WERI-Rb-1 (cell line): ENCODE results near the gene NSUN6.

ENCODE experiments used
- DNase-seq: peaks from one replicate; pipeline ENCODE4 v3.0.0-alpha.2; 2020
- H3K27ac ChIP-seq: fragments of 250-450 bp; sonication (Bioruptor Pico); 2 replicates; pipeline ENCODE4 v1.5.1; 2020; ENCODE audit warnings: mild to moderate bottlenecking, moderate library complexity
- H3K27me3 ChIP-seq: fragments of 250-450 bp; sonication (Bioruptor Pico); 2 replicates; pipeline ENCODE4 v1.5.1; 2021; ENCODE audit warnings: mild to moderate bottlenecking, low read depth, moderate library complexity; ENCODE audit not compliant: insufficient read depth, severe bottlenecking
- H3K36me3 ChIP-seq: fragments of 250-450 bp; sonication (Bioruptor Pico); 2 replicates; pipeline ENCODE4 v1.5.1; 2020; ENCODE audit warnings: mild to moderate bottlenecking, moderate library complexity
- H3K4me3 ChIP-seq: 2 replicates; pipeline ENCODE4 v1.5.1; 2011; ENCODE audit warnings: low read depth, mild to moderate bottlenecking, control low read depth, low read length
- H3K9me3 ChIP-seq: fragments of 250-450 bp; sonication (Bioruptor Pico); 2 replicates; pipeline ENCODE4 v1.5.1; 2021; ENCODE audit warnings: mild to moderate bottlenecking, moderate library complexity; ENCODE audit not compliant: severe bottlenecking
- CTCF ChIP-seq: IDR thresholded peaks from 2 replicates; pipeline ENCODE4 v1.5.1; 2011; ENCODE audit warnings: low read depth, mild to moderate bottlenecking, control low read depth, inconsistent platforms, low read length

Gene NSUN6, protein sequence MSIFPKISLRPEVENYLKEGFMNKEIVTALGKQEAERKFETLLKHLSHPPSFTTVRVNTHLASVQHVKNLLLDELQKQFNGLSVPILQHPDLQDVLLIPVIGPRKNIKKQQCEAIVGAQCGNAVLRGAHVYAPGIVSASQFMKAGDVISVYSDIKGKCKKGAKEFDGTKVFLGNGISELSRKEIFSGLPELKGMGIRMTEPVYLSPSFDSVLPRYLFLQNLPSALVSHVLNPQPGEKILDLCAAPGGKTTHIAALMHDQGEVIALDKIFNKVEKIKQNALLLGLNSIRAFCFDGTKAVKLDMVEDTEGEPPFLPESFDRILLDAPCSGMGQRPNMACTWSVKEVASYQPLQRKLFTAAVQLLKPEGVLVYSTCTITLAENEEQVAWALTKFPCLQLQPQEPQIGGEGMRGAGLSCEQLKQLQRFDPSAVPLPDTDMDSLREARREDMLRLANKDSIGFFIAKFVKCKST

DNA sequence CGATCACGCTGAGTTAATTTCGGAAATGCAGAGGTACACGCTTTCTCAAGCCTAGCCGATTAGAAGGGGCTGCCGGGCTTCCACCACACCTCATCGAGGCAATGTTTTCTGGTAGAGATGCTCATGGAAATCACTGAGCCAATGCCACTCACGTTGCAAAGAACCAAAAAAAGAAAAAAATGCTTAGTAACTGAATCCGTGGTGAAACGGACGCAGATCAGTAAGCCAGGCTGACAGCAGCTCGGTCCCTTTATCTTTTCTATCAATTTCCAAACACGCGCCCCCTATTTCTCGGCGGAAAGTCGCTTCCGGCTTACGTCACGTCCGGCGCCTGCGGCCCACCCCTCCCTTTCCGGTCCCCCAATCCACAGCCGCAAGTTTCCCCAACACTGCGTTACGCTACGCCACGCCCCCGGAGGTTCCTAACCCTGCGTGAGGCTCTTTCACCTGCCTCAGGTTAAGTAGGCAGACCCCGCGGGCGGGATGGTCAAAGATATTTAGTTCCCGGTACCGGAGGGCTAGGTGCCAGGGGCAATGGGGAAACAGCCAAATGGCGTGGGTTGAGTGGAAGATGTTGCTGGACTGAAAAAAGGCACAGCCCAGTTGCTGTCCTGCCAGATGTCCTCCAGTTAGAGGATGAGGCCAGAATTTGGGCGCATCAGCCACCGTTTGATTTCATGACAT is at the start of gene NSUN6:
Gene NSUN6, minus strand, starts transcription at position 264 of the 684 bp plus-strand sequence. CDS start 384 bp downstream, outside the sequence.
- TF ChIP-seq CTCF = no peak
- Histone ChIP-seq H3K9me3 (no peaks in the 10 kb centered on the region), H3K4me3 (peak within 1 kb of the TSS; percentile 84), H3K27ac (peak within 1 kb of the TSS; percentile 69), H3K36me3 (no peaks in the 10 kb centered on the region), H3K27me3 (no peaks in the 10 kb centered on the region)
- DNase-seq = peak; percentile 73

DNA sequence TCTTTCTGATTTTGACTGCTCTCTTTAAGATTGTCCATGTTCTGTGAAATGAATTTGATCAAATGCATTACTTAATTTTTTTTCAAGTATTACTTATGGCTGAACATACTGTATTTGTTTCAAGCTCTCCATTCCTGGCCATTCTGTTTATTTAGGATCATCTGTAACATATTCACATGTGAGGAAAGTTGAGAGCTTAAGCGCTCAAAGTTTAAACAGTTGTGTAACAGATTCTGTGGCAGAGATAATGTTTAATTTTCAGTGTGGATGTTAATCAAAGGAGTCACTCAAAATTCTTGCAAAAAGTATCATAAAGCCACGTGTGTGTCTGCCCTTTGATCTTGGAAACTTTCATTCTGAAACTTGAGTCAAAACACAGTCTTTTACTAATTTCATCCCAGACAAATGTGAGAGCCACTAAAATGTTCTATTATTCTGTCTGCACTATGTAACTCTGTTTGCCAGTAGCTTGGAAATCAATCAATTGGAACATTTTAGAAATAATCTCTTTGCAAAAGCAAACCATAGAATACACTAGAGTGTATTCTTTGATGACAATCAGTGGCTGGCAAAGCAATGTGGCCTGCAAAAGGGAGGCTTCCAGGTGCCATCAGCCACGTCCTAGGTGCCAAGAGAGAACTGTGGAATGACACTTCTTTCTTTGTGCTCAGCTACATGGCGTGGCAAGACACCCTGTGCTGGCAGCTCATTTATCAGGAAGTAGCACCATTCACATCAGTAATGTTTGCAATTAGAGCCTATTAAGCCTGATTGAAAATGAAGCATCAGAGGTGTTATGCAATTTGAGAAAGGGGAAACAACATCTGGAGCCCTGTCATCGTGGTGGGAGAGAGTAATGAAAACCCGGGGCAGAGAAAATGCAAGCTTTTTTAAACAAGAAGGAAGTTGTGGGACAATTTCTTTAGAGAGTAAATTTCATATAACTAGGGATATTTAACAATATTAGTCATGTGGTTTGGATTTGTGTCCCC is 48.8 kb upstream of the NSUN6 start:
- no peaks in the 10 kb centered on the region for H3K36me3 ChIP-seq
- TF ChIP-seq CTCF = no peak
- no peak for DNase-seq

DNA sequence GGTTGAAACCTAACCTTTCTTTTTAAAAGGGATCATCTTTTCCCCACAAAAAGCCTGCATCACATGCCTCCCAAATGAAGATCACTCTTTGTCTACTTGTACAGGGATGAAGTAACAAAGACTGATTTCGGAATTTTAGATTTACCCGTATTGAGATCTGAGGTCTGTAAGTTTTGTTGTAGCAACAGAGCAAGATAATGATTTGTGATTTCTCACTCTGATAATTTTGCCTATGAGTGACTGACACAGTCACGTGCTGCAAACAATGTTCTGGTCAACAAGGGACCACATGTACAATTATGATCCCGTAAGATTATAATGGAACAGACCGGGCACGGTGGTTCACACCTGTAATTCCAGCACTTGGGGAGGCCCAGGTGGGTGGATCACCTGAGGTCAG is 39.2 kb upstream of the NSUN6 start:
- no peak overlapping the region for H3K4me3 ChIP-seq
- no peak for DNase-seq
- TF ChIP-seq CTCF = no peak
- no peaks in the 10 kb centered on the region for H3K27me3 ChIP-seq
- no peaks in the 10 kb centered on the region for H3K9me3 ChIP-seq
- H3K36me3 ChIP-seq = no peaks in the 10 kb centered on the region
- no peak overlapping the region for H3K27ac ChIP-seq

More for the DNA sequence above, 48.8 kb upstream of the NSUN6 start:
- H3K4me3 ChIP-seq = no peak overlapping the region
- no peak overlapping the region for H3K27ac ChIP-seq
- no peaks in the 10 kb centered on the region for H3K9me3 ChIP-seq
- H3K27me3 ChIP-seq = no peaks in the 10 kb centered on the region

- no peak for DNase-seq
- Histone ChIP-seq H3K36me3 (no peaks in the 10 kb centered on the region), H3K27ac (no peak overlapping the region), H3K4me3 (no peak overlapping the region), H3K27me3 (no peaks in the 10 kb centered on the region), H3K9me3 (no peaks in the 10 kb centered on the region)
- no peak for TF ChIP-seq CTCF
These were observed 38.1 kb upstream of the NSUN6 start for GRCh38 chr10:18689498-18689897.

DNA sequence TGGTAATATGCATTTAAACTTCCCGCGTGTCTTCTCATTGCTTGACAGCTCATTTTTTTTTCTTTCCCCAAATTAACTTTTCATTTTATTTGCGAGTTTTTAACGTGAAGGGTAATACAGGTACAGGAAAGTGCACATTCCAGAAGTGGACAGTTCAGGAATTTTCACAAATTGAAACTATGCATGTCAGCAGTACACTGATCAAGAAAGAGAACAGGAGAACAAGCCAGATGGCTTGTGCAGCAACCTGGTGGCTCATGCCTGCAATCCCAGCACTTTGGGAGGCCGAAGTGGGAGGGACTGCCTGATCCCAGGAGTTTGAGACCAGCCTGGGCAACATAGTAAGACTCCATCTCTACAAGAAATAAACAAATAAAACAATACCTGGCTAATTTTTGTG is 36.3 kb upstream of the NSUN6 start:
- no peak overlapping the region for H3K27ac ChIP-seq
- DNase-seq = no peak
- no peaks in the 10 kb centered on the region for H3K9me3 ChIP-seq
- no peak for TF ChIP-seq CTCF
- no peaks in the 10 kb centered on the region for H3K36me3 ChIP-seq
- no peaks in the 10 kb centered on the region for H3K27me3 ChIP-seq
- H3K4me3 ChIP-seq = no peak overlapping the region
